NT2/D1 (cell line): Measurements from ENCODE around the gene C16orf74.

ENCODE experiments used
- DNase-seq: peaks from one replicate; pipeline ENCODE4 v3.0.0-alpha.2; 2011; ENCODE audit warnings: low read depth, low spot score
- H3K27me3 ChIP-seq: 2 replicates; pipeline ENCODE4 v1.6.0; 2011; ENCODE audit warnings: mild to moderate bottlenecking; ENCODE audit not compliant: insufficient read length, insufficient read depth
- H3K36me3 ChIP-seq: 2 replicates; pipeline ENCODE4 v1.6.1; 2011; ENCODE audit warnings: mild to moderate bottlenecking, low read length, mixed read lengths; ENCODE audit not compliant: insufficient read depth, insufficient read length
- H3K4me1 ChIP-seq: 2 replicates; pipeline ENCODE4 v1.5.1; 2011; ENCODE audit not compliant: insufficient read depth, insufficient read length
- H3K4me3 ChIP-seq: 2 replicates; pipeline ENCODE4 v1.5.1; 2011; ENCODE audit warnings: low read depth; ENCODE audit not compliant: insufficient read length
- H3K9ac ChIP-seq: 2 replicates; pipeline ENCODE4 v1.6.0; 2011; ENCODE audit warnings: low read depth; ENCODE audit not compliant: insufficient read length
- H3K9me3 ChIP-seq: 2 replicates; pipeline ENCODE4 v1.5.1; 2011; ENCODE audit warnings: mild to moderate bottlenecking, low read length; ENCODE audit not compliant: insufficient read depth
- SUZ12 ChIP-seq: IDR thresholded peaks from 2 replicates; pipeline ENCODE4 v1.6.1; 2011; ENCODE audit not compliant: insufficient read length, insufficient read depth; ENCODE audit errors: extremely low read depth
- YY1 ChIP-seq: IDR thresholded peaks from 2 replicates; pipeline ENCODE4 v1.6.1; 2011; ENCODE audit not compliant: insufficient read length, insufficient read depth
- ZNF274 ChIP-seq: IDR thresholded peaks from 2 replicates; pipeline ENCODE4 v1.6.1; 2011; ENCODE audit warnings: mild to moderate bottlenecking, low read depth, low read length

C16orf74 gene

GRCh38 chr16:85681255-85681654 lies 69.6 kb downstream of the C16orf74 start:
- no peak for DNase-seq
- H3K27me3 ChIP-seq = no peaks in the 10 kb centered on the region
- peaks cover 82% of the 10 kb centered on the region for H3K36me3 ChIP-seq
- no peak overlapping the region for H3K9ac ChIP-seq
- no peaks in the 10 kb centered on the region for H3K4me1 ChIP-seq
- no peaks in the 10 kb centered on the region for H3K9me3 ChIP-seq
- TF ChIP-seq SUZ12 (no peak), ZNF274 (no peak), YY1 (no peak)
- H3K4me3 ChIP-seq = no peak overlapping the region

DNA sequence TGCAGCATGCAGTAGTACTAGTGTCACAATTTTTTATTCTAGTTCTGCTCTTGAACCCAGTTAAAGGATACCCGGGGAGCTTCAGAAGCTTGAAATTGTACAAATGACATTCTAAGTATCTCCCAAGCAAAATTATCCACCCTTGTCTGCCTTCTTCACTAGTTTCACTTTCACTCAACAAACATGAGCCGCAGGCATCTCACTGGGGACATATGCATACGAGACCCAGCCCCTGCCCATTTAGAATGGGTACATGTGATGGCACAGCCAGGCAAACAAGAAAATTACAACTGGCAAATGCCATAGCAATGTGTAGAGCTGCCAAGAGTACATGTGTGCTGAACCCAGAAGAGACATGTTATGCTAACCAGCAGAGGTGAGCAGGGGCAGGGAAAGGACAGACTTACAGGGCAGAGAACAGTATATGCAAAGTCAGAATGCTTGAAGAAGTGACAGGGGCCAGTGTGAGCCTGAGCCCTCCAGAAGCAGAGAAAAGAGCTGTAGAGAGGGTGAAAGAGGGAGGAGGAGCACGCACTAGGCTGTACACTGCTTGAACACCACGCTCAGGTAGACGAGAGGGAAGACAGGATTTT lies 70.4 kb downstream of the C16orf74 start:
- no peaks in the 10 kb centered on the region for H3K27me3 ChIP-seq
- DNase-seq = no peak
- H3K4me3 ChIP-seq = no peak overlapping the region
- no peaks in the 10 kb centered on the region for H3K9me3 ChIP-seq
- H3K9ac ChIP-seq = no peak overlapping the region
- H3K36me3 ChIP-seq = peaks cover 85% of the 10 kb centered on the region
- TF ChIP-seq YY1 = no peak
- no peaks in the 10 kb centered on the region for H3K4me1 ChIP-seq

DNA sequence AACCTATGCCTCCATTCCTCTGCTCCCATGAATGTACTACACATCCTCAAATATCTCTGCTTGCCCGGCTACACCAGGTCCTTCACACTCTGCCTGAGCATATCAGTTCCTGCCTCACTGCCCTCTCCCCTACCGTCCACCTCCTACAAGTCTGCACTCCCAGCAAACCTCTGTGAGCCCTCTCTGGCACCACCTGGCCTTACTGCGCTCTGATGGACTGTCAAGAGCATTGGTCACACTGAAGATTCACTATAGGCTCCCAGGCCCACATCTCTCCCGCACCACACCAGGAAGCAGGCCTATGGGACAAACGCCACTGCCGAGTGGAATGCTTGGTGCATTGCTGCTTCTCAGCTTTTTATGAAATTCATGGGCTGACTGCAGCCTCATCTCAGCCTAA lies 71.0 kb downstream of the C16orf74 start:
- Histone ChIP-seq H3K4me3 (no peak overlapping the region), H3K9ac (no peak overlapping the region), H3K9me3 (no peaks in the 10 kb centered on the region), H3K36me3 (peaks cover 85% of the 10 kb centered on the region), H3K4me1 (no peaks in the 10 kb centered on the region), H3K27me3 (no peaks in the 10 kb centered on the region)
- no peak for TF ChIP-seq YY1
- TF ChIP-seq SUZ12 = no peak
- no peak for TF ChIP-seq ZNF274
- no peak for DNase-seq

DNA sequence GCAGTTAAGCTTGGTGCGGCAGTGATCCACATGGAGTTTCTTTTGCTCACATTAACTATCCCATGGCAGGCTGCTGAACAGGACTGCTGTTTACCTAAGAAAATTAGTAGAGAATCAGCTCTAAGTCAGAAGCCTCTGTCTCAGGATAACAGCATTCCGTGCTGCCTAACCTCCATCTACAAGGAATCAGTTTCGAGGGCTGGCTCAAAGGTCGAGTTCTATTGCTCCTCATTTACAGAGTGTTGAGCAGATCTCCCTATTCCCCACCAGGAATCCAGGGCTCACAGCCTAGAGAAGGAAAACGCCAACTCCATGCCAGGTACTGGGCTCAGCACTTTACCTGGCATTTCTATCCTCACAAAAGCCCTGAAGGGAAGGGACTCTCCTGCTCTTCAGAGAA lies 72.1 kb downstream of the C16orf74 start:
- peaks cover 88% of the 10 kb centered on the region for H3K36me3 ChIP-seq
- no peaks in the 10 kb centered on the region for H3K4me1 ChIP-seq
- no peak for DNase-seq
- H3K9ac ChIP-seq = no peak overlapping the region
- H3K4me3 ChIP-seq = no peak overlapping the region
- H3K27me3 ChIP-seq = no peaks in the 10 kb centered on the region
- H3K9me3 ChIP-seq = no peaks in the 10 kb centered on the region
- no peak for TF ChIP-seq ZNF274
- no peak for TF ChIP-seq YY1
- TF ChIP-seq SUZ12 = no peak

GRCh38 chr16:85678016-85678415 lies 72.9 kb downstream of the C16orf74 start:
- no peak for DNase-seq
- Histone ChIP-seq H3K9me3 (no peaks in the 10 kb centered on the region), H3K27me3 (no peaks in the 10 kb centered on the region), H3K36me3 (peaks cover 87% of the 10 kb centered on the region), H3K9ac (no peak overlapping the region), H3K4me3 (no peak overlapping the region), H3K4me1 (no peaks in the 10 kb centered on the region)
- TF ChIP-seq YY1 (no peak), ZNF274 (no peak), SUZ12 (no peak)

- peaks cover 87% of the 10 kb centered on the region for H3K36me3 ChIP-seq
- no peak for DNase-seq
Measured at GRCh38 chr16:85677383-85677967, 73.4 kb downstream of the C16orf74 start.

DNA sequence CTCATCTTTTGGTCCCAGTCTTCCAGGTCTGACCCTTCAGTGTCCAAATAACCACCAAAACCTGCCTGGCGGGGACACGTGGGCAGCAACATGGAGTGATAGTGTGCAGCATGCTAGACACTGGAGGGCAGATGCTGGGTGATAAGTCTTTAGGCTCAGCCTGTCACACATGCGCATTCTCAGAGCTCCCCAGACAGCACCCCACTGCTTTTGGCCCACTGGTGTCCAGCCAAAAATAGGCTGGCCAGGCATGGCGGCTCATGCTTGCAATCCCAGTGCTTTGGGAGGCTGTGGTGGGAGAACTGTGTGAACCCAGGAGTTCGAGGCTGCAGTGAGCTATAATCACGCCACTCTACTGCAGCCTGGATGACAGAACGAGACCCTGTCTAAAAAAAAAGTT lies 74.4 kb downstream of the C16orf74 start:
- Histone ChIP-seq H3K36me3 (peaks cover 93% of the 10 kb centered on the region), H3K4me3 (no peak overlapping the region), H3K4me1 (no peaks in the 10 kb centered on the region), H3K9ac (no peak overlapping the region), H3K9me3 (no peaks in the 10 kb centered on the region), H3K27me3 (no peaks in the 10 kb centered on the region)
- TF ChIP-seq SUZ12 = no peak
- DNase-seq = no peak

More at GRCh38 chr16:85677383-85677967, 73.4 kb downstream of the C16orf74 start:
- H3K9ac ChIP-seq = no peak overlapping the region
- no peaks in the 10 kb centered on the region for H3K4me1 ChIP-seq
- H3K9me3 ChIP-seq = no peaks in the 10 kb centered on the region
- H3K27me3 ChIP-seq = no peaks in the 10 kb centered on the region
- no peak overlapping the region for H3K4me3 ChIP-seq
- TF ChIP-seq YY1 = no peak
- no peak for TF ChIP-seq SUZ12
- no peak for TF ChIP-seq ZNF274

DNA sequence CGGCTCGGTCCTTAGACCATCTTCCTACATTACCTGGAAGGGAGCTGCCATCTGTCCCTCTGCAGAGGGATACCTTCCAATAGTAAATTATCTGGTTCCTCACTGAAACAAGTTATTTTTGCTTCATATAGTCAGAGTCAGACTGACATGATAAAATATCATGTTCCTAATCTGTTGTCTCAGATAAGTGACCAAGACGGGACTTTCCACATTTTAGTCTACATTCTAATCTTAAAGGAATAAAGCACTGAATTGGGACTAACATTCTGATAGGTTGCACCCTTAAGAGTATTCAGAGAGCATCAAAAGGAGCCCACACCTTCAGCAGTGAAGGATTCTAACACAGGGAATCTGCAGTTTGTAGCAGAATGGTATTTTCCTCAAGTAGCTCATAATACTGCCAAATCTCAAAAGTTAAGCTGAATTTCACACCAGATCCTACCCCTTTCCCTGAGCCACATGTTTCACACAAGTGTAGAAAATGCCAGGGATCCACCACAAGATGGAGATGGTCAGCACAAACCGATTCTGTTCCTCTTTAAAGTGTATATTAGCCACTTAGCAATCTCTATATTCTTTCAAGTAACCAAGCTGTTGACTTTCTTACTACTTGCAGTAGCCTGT lies 75.5 kb downstream of the C16orf74 start:
- H3K27me3 ChIP-seq = no peaks in the 10 kb centered on the region
- peaks cover 91% of the 10 kb centered on the region for H3K36me3 ChIP-seq
- TF ChIP-seq ZNF274 (no peak), SUZ12 (no peak), YY1 (no peak)
- H3K9ac ChIP-seq = no peak overlapping the region
- H3K4me1 ChIP-seq = no peaks in the 10 kb centered on the region
- no peak overlapping the region for H3K4me3 ChIP-seq
- peak; percentile 32 for DNase-seq
- H3K9me3 ChIP-seq = no peaks in the 10 kb centered on the region
